B cell (primary cell): ENCODE measurements around the gene GRIK2.

Source experiments
- EZH2 ChIP-seq: IDR thresholded peaks from 2 replicates; pipeline ENCODE4 v1.6.1; 2012; ENCODE audit warnings: borderline replicate concordance, low read depth, mild to moderate bottlenecking, moderate library complexity, low read length; ENCODE audit not compliant: insufficient read depth, poor library complexity, severe bottlenecking
- TF ChIP-seq, protein P1 (sequence below): fragments of 200-600 bp; IDR thresholded peaks from one replicate; pipeline ENCODE4 v1.8.0; 2022; ENCODE audit warnings: antibody characterized with exemption, mild to moderate bottlenecking

DNA sequence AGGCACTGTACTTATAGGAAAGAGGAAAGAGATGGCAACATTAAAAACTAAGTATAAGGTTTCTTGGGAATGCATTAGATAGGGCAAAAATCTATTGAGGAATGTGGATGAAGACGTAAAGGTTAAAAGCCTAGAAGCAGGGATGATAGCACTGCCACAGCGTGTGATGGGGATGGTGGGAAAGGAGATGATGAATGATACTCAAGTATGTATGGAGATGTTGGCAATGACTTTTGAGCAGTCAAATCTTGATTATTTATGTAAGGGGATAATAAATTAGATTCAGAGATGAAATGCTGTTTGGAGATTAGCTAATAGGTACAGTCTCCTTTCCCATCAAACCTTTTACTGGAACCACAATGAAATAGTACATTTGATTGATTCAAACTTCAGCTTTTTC is 432.8 kb downstream of the GRIK2 start:
- TF ChIP-seq, protein P1, sequence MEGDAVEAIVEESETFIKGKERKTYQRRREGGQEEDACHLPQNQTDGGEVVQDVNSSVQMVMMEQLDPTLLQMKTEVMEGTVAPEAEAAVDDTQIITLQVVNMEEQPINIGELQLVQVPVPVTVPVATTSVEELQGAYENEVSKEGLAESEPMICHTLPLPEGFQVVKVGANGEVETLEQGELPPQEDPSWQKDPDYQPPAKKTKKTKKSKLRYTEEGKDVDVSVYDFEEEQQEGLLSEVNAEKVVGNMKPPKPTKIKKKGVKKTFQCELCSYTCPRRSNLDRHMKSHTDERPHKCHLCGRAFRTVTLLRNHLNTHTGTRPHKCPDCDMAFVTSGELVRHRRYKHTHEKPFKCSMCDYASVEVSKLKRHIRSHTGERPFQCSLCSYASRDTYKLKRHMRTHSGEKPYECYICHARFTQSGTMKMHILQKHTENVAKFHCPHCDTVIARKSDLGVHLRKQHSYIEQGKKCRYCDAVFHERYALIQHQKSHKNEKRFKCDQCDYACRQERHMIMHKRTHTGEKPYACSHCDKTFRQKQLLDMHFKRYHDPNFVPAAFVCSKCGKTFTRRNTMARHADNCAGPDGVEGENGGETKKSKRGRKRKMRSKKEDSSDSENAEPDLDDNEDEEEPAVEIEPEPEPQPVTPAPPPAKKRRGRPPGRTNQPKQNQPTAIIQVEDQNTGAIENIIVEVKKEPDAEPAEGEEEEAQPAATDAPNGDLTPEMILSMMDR: no peak
- TF ChIP-seq EZH2: no peak
